Liver (tissue), 9 donors: ENCODE data around the gene USP48. TPM values are rescaled to one million over a fixed set of nuclear protein-coding genes. Genes with fewer than 3 reads are reported as not detected.

Source experiments
- DNase-seq: peaks from one replicate; pipeline ENCODE4 v3.0.0-alpha.2; 2017; ENCODE audit warnings: low spot score
- H3K27ac ChIP-seq, 2 donors: one replicate each; pipeline ENCODE4 v1.7.0; 2013; ENCODE audit warnings: inconsistent platforms in 2 of 2, low read length in 2 of 2, control low read depth in 1 of 2, low read depth in 1 of 2, mild to moderate bottlenecking in 1 of 2
- H3K27me3 ChIP-seq, 4 donors: one replicate each; pipeline versions ENCODE4 v1.6.1 to v1.7.0; 2013; ENCODE audit warnings: low read length in 3 of 4, inconsistent platforms in 1 of 4, mild to moderate bottlenecking in 1 of 4, moderate library complexity in 1 of 4; ENCODE audit not compliant: control insufficient read depth in 4 of 4, insufficient read depth in 4 of 4
- H3K36me3 ChIP-seq, 4 donors: one replicate each; pipeline versions ENCODE4 v1.6.1 to v1.7.0; 2013; ENCODE audit warnings: low read length in 3 of 4, mild to moderate bottlenecking in 3 of 4, low read depth in 1 of 4, moderate library complexity in 1 of 4; ENCODE audit not compliant: control insufficient read depth in 4 of 4, insufficient read depth in 3 of 4
- H3K4me1 ChIP-seq, 4 donors: one replicate each; pipeline versions ENCODE4 v1.6.1 to v1.7.0; 2013; ENCODE audit warnings: low read length in 3 of 4, mild to moderate bottlenecking in 3 of 4, moderate library complexity in 1 of 4; ENCODE audit not compliant: control insufficient read depth in 4 of 4, insufficient read depth in 4 of 4
- H3K4me3 ChIP-seq, 3 donors: one replicate each; pipeline versions ENCODE4 v1.6.1 to v1.7.0; 2013; ENCODE audit warnings: low read length in 3 of 3, control low read depth in 1 of 3, low read depth in 1 of 3, mild to moderate bottlenecking in 1 of 3
- H3K9ac ChIP-seq, 2 donors: one replicate each; pipeline ENCODE4 v1.7.0; 2013; ENCODE audit warnings: low read length in 2 of 2, mild to moderate bottlenecking in 2 of 2, moderate library complexity in 2 of 2, control low read depth in 1 of 2, low read depth in 1 of 2
- H3K9me3 ChIP-seq, 4 donors: one replicate each; pipeline versions ENCODE4 v1.6.1 to v1.7.0; 2013; ENCODE audit warnings: low read length in 3 of 4; ENCODE audit not compliant: control insufficient read depth in 4 of 4
- EGR1 ChIP-seq, 2 donors: IDR thresholded peaks; 2 replicates each; pipeline ENCODE4 v1.6.1; 2016 to 2018; ENCODE audit warnings: antibody characterized with exemption in 2 of 2, low read depth in 2 of 2
- FOXA1 ChIP-seq: IDR thresholded peaks from 2 replicates; pipeline ENCODE4 v1.6.1; 2016; ENCODE audit warnings: antibody characterized with exemption
- FOXA2 ChIP-seq: IDR thresholded peaks from 2 replicates; pipeline ENCODE4 v1.6.1; 2016; ENCODE audit warnings: antibody characterized with exemption
- HNF4A ChIP-seq, 2 donors: conservative IDR thresholded peaks; 2 replicates each; pipeline ENCODE4 v1.6.1; 2016; ENCODE audit warnings: antibody characterized with exemption in 2 of 2, mild to moderate bottlenecking in 2 of 2
- HNF4G ChIP-seq: IDR thresholded peaks from 2 replicates; pipeline ENCODE4 v1.6.1; 2016; ENCODE audit warnings: antibody characterized with exemption
- JUND ChIP-seq, 2 donors: IDR thresholded peaks; 2 replicates each; pipeline ENCODE4 v1.6.1; 2016; ENCODE audit warnings: antibody characterized with exemption in 2 of 2
- NR2F2 ChIP-seq: IDR thresholded peaks from 2 replicates; pipeline ENCODE4 v1.6.1; 2016; ENCODE audit warnings: antibody characterized with exemption
- RAD21 ChIP-seq, 2 donors: IDR thresholded peaks; 2 replicates each; pipeline ENCODE4 v1.6.1; 2016; ENCODE audit warnings: antibody characterized with exemption in 2 of 2, mild to moderate bottlenecking in 2 of 2
- RXRA ChIP-seq, 2 donors: IDR thresholded peaks; 2 replicates each; pipeline ENCODE4 v1.6.1; 2017 to 2018; ENCODE audit warnings: antibody characterized with exemption in 2 of 2, mild to moderate bottlenecking in 1 of 2
- YY1 ChIP-seq: IDR thresholded peaks from 2 replicates; pipeline ENCODE4 v1.6.1; 2016; ENCODE audit warnings: antibody characterized with exemption, mild to moderate bottlenecking
- WGBS: extraction: QIAGEN DNeasy Blood & Tissue Kit; methylation state at CpG from one replicate; pipeline ENCODE4 v1.1.7; 2013; 5-methylcytosine and 5-hydroxymethylcytosine counted together
- polyA plus RNA-seq, 2 donors: library from polyadenylated mRNA; stranded (reverse) in 1 of 2; unstranded in 1 of 2; fragments of 200-250 nt in 1 of 2; fragments of >200 nt in 1 of 2; fragmentation: Nextera tagmentation in 1 of 2; extraction: Ambion mirVana in 1 of 2; gene quantifications; one replicate each; pipeline versions ENCODE4 v1.2.1 to v1.2.3, GENCODE V29; 2013 to 2015
- total RNA-seq, 2 donors: library from RNA; depleted of rRNA; stranded (reverse); fragments of >200 nt; gene quantifications; one replicate each; pipeline ENCODE4 v1.2.3, GENCODE V29; 2014
- TF ChIP-seq, protein P1 (sequence below): IDR thresholded peaks from 2 replicates; pipeline ENCODE4 v1.6.1; 2016; ENCODE audit warnings: antibody characterized with exemption, mild to moderate bottlenecking
- TF ChIP-seq, protein P2 (sequence below): IDR thresholded peaks from 2 replicates; pipeline ENCODE4 v1.6.1; 2016; ENCODE audit warnings: antibody characterized with exemption
- TF ChIP-seq, protein P3 (sequence below): fragments of 150-350 bp; IDR thresholded peaks from 2 replicates; pipeline ENCODE4 v1.5.1; 2017; ENCODE audit warnings: improper control_type of control experiment, low read depth, low read length; ENCODE audit not compliant: missing input control
- TF ChIP-seq, protein P4 (sequence below): IDR thresholded peaks from 2 replicates; pipeline ENCODE4 v1.6.1; 2016; ENCODE audit warnings: antibody characterized with exemption
- donor health status: healthy.
- donor health status: healthy.
- donor health status: healthy.
- donor health status: healthy.
- donor health status: healthy.

Gene USP48
- total and polyA plus RNA-seq, 4 donors = 7.8 to 34.9 (median 23.1) TPM

DNA sequence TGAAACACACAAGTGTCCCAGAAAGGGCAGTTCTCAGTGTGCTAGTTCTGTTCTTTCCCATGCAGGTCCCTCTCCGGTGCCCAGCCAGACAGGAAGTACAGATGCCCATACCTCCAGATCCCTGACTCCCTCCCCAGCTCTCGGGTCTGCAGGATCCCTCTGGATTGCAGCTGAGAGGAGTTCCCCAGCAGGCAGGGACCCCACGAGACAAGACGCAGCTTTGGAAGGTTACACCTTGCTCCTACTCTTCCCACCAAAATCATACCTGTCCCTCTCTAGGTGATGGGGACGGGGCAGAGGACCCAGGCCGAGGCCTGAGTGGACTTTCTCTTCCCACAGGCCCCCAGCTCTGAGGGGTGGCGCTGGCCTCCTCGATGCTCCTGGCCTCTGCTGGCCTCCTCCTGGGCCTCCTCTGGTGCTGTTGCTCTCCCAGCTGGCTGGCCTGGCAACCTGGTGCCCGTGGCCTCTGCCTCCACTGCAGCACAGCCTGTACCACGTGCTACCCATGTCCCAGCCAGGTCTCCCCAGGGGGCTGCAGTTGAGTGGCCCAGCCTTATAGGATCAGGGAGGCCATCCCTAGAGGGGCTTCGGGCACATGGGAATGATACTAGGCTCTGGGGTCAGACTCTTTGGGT lies 38.6 kb upstream of the USP48 start:
- TF ChIP-seq HNF4A (conservative IDR thresholded peaks at IDR 0.05) (no peak), HNF4G (no peak), JUND (IDR thresholded peaks at IDR 0.05) (no peak), NR2F2 (no peak), FOXA2 (no peak), RXRA (IDR thresholded peaks at IDR 0.05) (no peak), EGR1 (IDR thresholded peaks at IDR 0.05; ENCODE audit: low read depth in 2 of 2) (no peak)
- TF ChIP-seq, protein P1, sequence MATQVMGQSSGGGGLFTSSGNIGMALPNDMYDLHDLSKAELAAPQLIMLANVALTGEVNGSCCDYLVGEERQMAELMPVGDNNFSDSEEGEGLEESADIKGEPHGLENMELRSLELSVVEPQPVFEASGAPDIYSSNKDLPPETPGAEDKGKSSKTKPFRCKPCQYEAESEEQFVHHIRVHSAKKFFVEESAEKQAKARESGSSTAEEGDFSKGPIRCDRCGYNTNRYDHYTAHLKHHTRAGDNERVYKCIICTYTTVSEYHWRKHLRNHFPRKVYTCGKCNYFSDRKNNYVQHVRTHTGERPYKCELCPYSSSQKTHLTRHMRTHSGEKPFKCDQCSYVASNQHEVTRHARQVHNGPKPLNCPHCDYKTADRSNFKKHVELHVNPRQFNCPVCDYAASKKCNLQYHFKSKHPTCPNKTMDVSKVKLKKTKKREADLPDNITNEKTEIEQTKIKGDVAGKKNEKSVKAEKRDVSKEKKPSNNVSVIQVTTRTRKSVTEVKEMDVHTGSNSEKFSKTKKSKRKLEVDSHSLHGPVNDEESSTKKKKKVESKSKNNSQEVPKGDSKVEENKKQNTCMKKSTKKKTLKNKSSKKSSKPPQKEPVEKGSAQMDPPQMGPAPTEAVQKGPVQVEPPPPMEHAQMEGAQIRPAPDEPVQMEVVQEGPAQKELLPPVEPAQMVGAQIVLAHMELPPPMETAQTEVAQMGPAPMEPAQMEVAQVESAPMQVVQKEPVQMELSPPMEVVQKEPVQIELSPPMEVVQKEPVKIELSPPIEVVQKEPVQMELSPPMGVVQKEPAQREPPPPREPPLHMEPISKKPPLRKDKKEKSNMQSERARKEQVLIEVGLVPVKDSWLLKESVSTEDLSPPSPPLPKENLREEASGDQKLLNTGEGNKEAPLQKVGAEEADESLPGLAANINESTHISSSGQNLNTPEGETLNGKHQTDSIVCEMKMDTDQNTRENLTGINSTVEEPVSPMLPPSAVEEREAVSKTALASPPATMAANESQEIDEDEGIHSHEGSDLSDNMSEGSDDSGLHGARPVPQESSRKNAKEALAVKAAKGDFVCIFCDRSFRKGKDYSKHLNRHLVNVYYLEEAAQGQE = no peak
- TF ChIP-seq, protein P2, sequence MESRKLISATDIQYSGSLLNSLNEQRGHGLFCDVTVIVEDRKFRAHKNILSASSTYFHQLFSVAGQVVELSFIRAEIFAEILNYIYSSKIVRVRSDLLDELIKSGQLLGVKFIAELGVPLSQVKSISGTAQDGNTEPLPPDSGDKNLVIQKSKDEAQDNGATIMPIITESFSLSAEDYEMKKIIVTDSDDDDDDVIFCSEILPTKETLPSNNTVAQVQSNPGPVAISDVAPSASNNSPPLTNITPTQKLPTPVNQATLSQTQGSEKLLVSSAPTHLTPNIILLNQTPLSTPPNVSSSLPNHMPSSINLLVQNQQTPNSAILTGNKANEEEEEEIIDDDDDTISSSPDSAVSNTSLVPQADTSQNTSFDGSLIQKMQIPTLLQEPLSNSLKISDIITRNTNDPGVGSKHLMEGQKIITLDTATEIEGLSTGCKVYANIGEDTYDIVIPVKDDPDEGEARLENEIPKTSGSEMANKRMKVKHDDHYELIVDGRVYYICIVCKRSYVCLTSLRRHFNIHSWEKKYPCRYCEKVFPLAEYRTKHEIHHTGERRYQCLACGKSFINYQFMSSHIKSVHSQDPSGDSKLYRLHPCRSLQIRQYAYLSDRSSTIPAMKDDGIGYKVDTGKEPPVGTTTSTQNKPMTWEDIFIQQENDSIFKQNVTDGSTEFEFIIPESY = no peak
- TF ChIP-seq, protein P3, sequence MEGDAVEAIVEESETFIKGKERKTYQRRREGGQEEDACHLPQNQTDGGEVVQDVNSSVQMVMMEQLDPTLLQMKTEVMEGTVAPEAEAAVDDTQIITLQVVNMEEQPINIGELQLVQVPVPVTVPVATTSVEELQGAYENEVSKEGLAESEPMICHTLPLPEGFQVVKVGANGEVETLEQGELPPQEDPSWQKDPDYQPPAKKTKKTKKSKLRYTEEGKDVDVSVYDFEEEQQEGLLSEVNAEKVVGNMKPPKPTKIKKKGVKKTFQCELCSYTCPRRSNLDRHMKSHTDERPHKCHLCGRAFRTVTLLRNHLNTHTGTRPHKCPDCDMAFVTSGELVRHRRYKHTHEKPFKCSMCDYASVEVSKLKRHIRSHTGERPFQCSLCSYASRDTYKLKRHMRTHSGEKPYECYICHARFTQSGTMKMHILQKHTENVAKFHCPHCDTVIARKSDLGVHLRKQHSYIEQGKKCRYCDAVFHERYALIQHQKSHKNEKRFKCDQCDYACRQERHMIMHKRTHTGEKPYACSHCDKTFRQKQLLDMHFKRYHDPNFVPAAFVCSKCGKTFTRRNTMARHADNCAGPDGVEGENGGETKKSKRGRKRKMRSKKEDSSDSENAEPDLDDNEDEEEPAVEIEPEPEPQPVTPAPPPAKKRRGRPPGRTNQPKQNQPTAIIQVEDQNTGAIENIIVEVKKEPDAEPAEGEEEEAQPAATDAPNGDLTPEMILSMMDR = no peak
- TF ChIP-seq, protein P4, sequence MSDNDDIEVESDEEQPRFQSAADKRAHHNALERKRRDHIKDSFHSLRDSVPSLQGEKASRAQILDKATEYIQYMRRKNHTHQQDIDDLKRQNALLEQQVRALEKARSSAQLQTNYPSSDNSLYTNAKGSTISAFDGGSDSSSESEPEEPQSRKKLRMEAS = no peak
- Histone ChIP-seq H3K36me3 (peaks cover 0 to 5% (median 0%) of the 10 kb centered on the region in 4 donors), H3K9ac (no peak overlapping the region), H3K4me3 (no peak overlapping the region), H3K9me3 (no peaks in the 10 kb centered on the region), H3K4me1 (no peaks in the 10 kb centered on the region), H3K27ac (no peak overlapping the region), H3K27me3 (no peaks in the 10 kb centered on the region)
- no peak for DNase-seq
- WGBS = 94% methylated on average over 11 of the region's 11 CpGs

DNA sequence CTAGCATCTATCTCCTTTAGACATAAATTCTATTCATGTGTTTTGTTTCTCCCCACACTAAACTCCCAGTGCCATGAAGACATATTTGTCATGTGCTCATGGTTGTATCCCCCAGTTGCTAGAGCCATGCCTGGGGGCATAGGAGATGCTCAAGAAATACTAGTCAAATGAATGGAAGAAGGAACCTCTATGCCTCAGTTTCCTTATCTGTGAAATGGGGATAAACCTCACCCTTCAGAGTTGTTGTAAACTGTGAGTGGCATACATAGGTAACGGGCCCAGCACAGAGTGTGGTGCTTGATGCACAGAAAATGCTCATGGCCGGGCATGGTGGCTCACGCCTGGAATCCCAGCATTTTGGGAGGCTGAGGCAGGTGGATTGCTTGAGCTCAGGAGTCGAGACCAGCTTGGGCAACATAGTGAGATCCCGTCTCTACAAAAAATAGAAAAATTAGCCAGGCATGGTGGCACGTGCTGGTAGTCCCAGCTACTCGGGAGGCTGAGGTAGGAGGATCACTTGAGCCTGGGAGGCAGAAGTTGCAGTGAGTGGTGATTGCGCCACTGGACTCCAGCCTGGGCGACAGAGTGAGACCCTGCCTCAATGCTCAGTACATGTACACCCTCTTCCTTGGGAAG lies 37.8 kb upstream of the USP48 start:
- Histone ChIP-seq H3K9ac (no peak overlapping the region), H3K27me3 (no peaks in the 10 kb centered on the region), H3K9me3 (no peaks in the 10 kb centered on the region), H3K27ac (no peak overlapping the region), H3K4me3 (no peak overlapping the region), H3K4me1 (peaks cover 0 to 2% (median 0%) of the 10 kb centered on the region in 4 donors), H3K36me3 (peaks cover 0 to 5% (median 0%) of the 10 kb centered on the region in 4 donors)
- 95% methylated on average over 9 of the region's 9 CpGs for WGBS
- TF ChIP-seq NR2F2 (no peak), FOXA2 (no peak), EGR1 (IDR thresholded peaks at IDR 0.05; ENCODE audit: low read depth in 2 of 2) (no peak), RAD21 (IDR thresholded peaks at IDR 0.05) (no peak), FOXA1 (no peak), HNF4G (no peak), RXRA (IDR thresholded peaks at IDR 0.05) (no peak), YY1 (no peak), HNF4A (conservative IDR thresholded peaks at IDR 0.05) (no peak), JUND (IDR thresholded peaks at IDR 0.05) (no peak)
- TF ChIP-seq, protein P4 = no peak
- DNase-seq = no peak
